Lung (tissue), 12 donors: ENCODE measurements around the gene PTPRU. TPM values are rescaled to one million over a fixed set of nuclear protein-coding genes. Genes with fewer than 3 reads are reported as not detected.

ENCODE experiments used
- ATAC-seq: fragments of 200-7000 bp; cut with Tn5 transposase; one replicate; pipeline ENCODE4 v1.9.1; 2020; ENCODE audit warnings: moderate number of reproducible peaks; ENCODE audit not compliant: insufficient read depth, low FRiP score
- DNase-seq, 3 donors: peaks; one replicate each; pipeline ENCODE4 v3.0.0-alpha.2; 2013 to 2017
- H3K27ac ChIP-seq, 2 donors: one replicate each; pipeline ENCODE4 v1.5.1; 2013; ENCODE audit warnings: mild to moderate bottlenecking in 2 of 2, moderate library complexity in 2 of 2, control low read depth in 1 of 2, inconsistent platforms in 1 of 2, low read depth in 1 of 2, low read length in 1 of 2
- H3K27me3 ChIP-seq, 3 donors: one replicate each; pipeline ENCODE4 v1.5.1; 2013; ENCODE audit warnings: low read length in 2 of 3; ENCODE audit not compliant: control insufficient read depth in 3 of 3, insufficient read depth in 3 of 3
- H3K36me3 ChIP-seq, 4 donors: one replicate each; pipeline ENCODE4 v1.5.1; 2013; ENCODE audit warnings: low read length in 4 of 4, mild to moderate bottlenecking in 1 of 4, moderate library complexity in 1 of 4; ENCODE audit not compliant: control insufficient read depth in 4 of 4, insufficient read depth in 4 of 4
- H3K4me1 ChIP-seq, 5 donors: one replicate each; pipeline ENCODE4 v1.5.1; 2013; ENCODE audit warnings: low read length in 5 of 5, mild to moderate bottlenecking in 2 of 5, moderate library complexity in 1 of 5; ENCODE audit not compliant: control insufficient read depth in 5 of 5, insufficient read depth in 5 of 5
- H3K4me3 ChIP-seq: one replicate; pipeline ENCODE4 v1.5.1; 2013; ENCODE audit warnings: mild to moderate bottlenecking, control low read depth, moderate library complexity
- H3K9ac ChIP-seq, 2 donors: one replicate each; pipeline ENCODE4 v1.5.1; 2013; ENCODE audit warnings: low read length in 2 of 2, control low read depth in 1 of 2; ENCODE audit not compliant: insufficient read depth in 1 of 2
- H3K9me3 ChIP-seq, 4 donors: one replicate each; pipeline ENCODE4 v1.5.1; 2013; ENCODE audit warnings: low read length in 3 of 4, mild to moderate bottlenecking in 1 of 4, moderate library complexity in 1 of 4; ENCODE audit not compliant: control insufficient read depth in 4 of 4, insufficient read depth in 3 of 4
- WGBS, 2 donors: extraction: QIAGEN DNeasy Blood & Tissue Kit; methylation state at CpG; one replicate each; pipeline ENCODE4 v1.1.7; 2013; 5-methylcytosine and 5-hydroxymethylcytosine counted together
- polyA plus RNA-seq, 2 donors: library from polyadenylated mRNA; stranded (reverse); fragments of 200-250 nt; gene quantifications; one replicate each; pipeline ENCODE4 v1.2.1, GENCODE V29; 2013
- total RNA-seq, 2 donors: library from RNA; depleted of rRNA in 1 of 2; stranded (reverse); fragments of >200 nt in 1 of 2; gene quantifications; one replicate each; pipeline ENCODE4 v1.2.1, GENCODE V29; 2014 to 2021
- TF ChIP-seq, protein P1 (sequence below): IDR thresholded peaks from 2 replicates; pipeline ENCODE4 v1.5.1; 2012; ENCODE audit warnings: mild to moderate bottlenecking; ENCODE audit errors: control extremely low read depth, extremely low read depth
- donor health status: control.
- donor health status: control.
- donor health status: Bipolar disorder and iron deficiency.
- donor health status: healthy.
- donor health status: DM: yes; HTN: yes; CAD: no.

Gene PTPRU
- total and polyA plus RNA-seq, 4 donors, result 22.6 to 55.3 (median 32.9) TPM

GRCh38 chr1:29193879-29194455 is 42.4 kb upstream of the PTPRU start:
- Histone ChIP-seq H3K9me3 (no peaks in the 10 kb centered on the region), H3K36me3 (peaks cover 0 to 26% (median 10%) of the 10 kb centered on the region in 4 donors), H3K9ac (no peak overlapping the region), H3K27me3 (no peaks in the 10 kb centered on the region), H3K27ac (no peak overlapping the region), H3K4me1 (no peaks in the 10 kb centered on the region), H3K4me3 (no peak overlapping the region)
- WGBS, 2 donors, result 96% methylated on average over 8 of the region's 8 CpGs
- no peak for DNase-seq
- TF ChIP-seq, protein P1, sequence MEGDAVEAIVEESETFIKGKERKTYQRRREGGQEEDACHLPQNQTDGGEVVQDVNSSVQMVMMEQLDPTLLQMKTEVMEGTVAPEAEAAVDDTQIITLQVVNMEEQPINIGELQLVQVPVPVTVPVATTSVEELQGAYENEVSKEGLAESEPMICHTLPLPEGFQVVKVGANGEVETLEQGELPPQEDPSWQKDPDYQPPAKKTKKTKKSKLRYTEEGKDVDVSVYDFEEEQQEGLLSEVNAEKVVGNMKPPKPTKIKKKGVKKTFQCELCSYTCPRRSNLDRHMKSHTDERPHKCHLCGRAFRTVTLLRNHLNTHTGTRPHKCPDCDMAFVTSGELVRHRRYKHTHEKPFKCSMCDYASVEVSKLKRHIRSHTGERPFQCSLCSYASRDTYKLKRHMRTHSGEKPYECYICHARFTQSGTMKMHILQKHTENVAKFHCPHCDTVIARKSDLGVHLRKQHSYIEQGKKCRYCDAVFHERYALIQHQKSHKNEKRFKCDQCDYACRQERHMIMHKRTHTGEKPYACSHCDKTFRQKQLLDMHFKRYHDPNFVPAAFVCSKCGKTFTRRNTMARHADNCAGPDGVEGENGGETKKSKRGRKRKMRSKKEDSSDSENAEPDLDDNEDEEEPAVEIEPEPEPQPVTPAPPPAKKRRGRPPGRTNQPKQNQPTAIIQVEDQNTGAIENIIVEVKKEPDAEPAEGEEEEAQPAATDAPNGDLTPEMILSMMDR, result no peak
- no peak for ATAC-seq

DNA sequence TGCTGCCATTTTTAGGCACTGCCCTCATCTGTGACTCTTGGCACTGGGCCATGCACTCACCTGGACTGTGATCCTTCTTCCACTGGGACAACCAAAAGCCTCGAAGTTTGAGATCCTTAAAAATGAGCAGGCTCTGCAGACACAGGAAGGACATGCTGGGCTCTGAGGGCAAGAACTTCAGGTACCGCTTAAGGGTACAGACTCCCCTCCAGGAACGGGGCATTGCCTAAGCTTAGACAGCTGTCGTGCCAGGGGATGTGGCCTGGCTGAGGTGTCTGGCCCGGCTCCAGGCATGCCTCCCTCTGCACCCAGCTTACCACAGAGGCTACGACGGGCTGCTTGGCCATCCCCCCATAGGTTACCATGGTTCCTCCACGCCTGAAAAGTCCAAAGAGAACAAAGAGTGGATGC is 40.4 kb upstream of the PTPRU start:
- H3K9ac ChIP-seq, result no peak overlapping the region
- 40 to 66% methylated on average over 8 of the region's 8 CpGs for WGBS, 2 donors
- no peaks in the 10 kb centered on the region for H3K27me3 ChIP-seq
- H3K4me1 ChIP-seq, result no peaks in the 10 kb centered on the region
- no peak for ATAC-seq
- TF ChIP-seq, protein P1, result no peak
- no peak overlapping the region for H3K27ac ChIP-seq
- no peaks in the 10 kb centered on the region for H3K9me3 ChIP-seq
- DNase-seq, result no peak
- no peak overlapping the region for H3K4me3 ChIP-seq
- H3K36me3 ChIP-seq, result peaks cover 2 to 26% (median 19%) of the 10 kb centered on the region in 4 donors

DNA sequence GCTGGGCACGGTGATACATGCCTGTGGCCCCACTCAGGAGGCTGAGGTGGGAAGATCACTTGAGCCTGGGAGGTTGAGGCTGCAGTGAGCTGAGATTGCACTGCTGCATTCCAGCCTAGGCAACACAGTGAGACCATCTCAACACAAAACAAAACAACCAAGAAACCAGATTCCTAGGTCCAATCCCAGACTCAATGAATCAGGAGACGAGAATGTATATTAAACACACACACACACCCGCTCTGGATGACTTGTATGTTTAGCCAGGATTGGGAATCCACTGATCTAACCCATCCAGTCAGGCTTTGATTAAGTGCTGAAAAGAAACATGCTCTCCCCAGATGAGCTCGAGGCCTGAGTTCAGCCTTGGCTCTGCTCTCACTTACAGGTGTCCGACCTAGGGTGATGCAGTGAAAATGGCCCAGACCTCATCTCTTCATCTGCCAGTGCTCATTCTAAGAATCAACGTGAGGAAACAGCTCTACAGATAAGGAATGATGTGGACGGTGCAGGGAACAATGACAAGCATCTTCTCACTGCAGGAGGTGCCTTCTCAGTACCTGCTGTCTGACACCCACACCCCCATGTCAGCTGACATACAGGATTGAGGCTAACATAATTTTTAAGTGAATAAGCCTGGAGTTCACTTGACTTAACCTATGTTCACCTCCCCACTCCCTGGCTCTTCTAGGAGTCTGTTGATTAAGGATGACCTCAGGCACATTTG is 39.3 kb upstream of the PTPRU start:
- no peak for ATAC-seq
- H3K4me1 ChIP-seq, result peaks cover 0 to 8% (median 5%) of the 10 kb centered on the region in 5 donors
- DNase-seq, result no peak
- 84 to 88% methylated on average over 7 of the region's 7 CpGs for WGBS, 2 donors
- no peak overlapping the region for H3K27ac ChIP-seq
- H3K4me3 ChIP-seq, result no peak overlapping the region
- H3K9me3 ChIP-seq, result no peaks in the 10 kb centered on the region
- H3K36me3 ChIP-seq, result peaks cover 7 to 27% (median 24%) of the 10 kb centered on the region in 4 donors
- H3K9ac ChIP-seq, result no peak overlapping the region
- H3K27me3 ChIP-seq, result no peaks in the 10 kb centered on the region
- TF ChIP-seq, protein P1, result no peak
